Ovary (tissue), 3 donors: Measurements from ENCODE around the gene WDR4.

Experiments
- EP300 ChIP-seq: sonication (generic); formaldehyde crosslinking; IDR thresholded peaks from one replicate; pipeline ENCODE4 v1.6.1; 2017; ENCODE audit warnings: antibody characterized with exemption
- TF ChIP-seq, protein P1 (sequence below), 3 donors: fragments of 450-650 bp in 2 of 3; fragments of 200-600 bp in 1 of 3; IDR thresholded peaks; one replicate each; pipeline versions ENCODE4 v1.5.1 to v1.8.0; 2016 to 2022; ENCODE audit warnings: antibody characterized with exemption in 3 of 3, mild to moderate bottlenecking in 1 of 3
- donor health status: DM: no; HTN: no; CAD: no.

DNA sequence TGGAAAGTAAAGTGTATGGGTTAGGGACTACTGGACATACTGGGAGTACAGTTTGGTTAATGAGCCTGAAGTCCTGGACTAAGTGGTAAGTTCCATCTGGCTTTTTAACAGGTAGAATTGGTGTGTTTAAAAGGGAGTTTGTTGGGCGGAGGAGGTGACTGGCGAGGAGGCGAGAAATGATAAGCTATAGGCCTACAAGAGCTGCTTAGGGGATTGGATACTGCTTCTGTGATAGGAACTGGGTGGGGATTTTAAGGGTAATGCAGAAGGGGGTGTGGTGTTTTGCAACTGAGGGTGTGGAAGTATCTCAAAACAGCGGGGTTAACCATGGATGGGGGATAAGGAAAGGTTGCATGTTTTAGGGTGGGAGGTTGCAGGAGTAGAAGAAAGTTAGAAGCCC is 42.6 kb upstream of the WDR4 start:
- no peak for TF ChIP-seq EP300
- TF ChIP-seq, protein P1, sequence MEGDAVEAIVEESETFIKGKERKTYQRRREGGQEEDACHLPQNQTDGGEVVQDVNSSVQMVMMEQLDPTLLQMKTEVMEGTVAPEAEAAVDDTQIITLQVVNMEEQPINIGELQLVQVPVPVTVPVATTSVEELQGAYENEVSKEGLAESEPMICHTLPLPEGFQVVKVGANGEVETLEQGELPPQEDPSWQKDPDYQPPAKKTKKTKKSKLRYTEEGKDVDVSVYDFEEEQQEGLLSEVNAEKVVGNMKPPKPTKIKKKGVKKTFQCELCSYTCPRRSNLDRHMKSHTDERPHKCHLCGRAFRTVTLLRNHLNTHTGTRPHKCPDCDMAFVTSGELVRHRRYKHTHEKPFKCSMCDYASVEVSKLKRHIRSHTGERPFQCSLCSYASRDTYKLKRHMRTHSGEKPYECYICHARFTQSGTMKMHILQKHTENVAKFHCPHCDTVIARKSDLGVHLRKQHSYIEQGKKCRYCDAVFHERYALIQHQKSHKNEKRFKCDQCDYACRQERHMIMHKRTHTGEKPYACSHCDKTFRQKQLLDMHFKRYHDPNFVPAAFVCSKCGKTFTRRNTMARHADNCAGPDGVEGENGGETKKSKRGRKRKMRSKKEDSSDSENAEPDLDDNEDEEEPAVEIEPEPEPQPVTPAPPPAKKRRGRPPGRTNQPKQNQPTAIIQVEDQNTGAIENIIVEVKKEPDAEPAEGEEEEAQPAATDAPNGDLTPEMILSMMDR (IDR thresholded peaks at IDR 0.05) = no peak
